HEK293 (cell line): ENCODE results near the gene SH2D4B.
A peak's percentile ranks its signal among the peaks of the same experiment; 100 is the strongest.

Source experiments
- CTCF ChIA-PET: fragments of 350-600 bp; formaldehyde crosslinking; extraction: SDS; loops from one replicate; lab custom pipeline; 2021; ENCODE audit warnings: antibody characterized with exemption; lab: Yijun Ruan, JAX
- POLR2A ChIA-PET: fragments of 300-600 bp; formaldehyde crosslinking; extraction: SDS; loops from one replicate; lab custom pipeline; 2020; ENCODE audit warnings: antibody characterized with exemption, inconsistent platforms; lab: Yijun Ruan, JAX
- H3K27ac ChIP-seq: fragments of 200-500 bp; sonication (Bioruptor generic); 2 replicates; pipeline ENCODE4 v1.5.1; 2014; ENCODE audit warnings: low read depth, low read length, control low read depth, inconsistent platforms; ENCODE audit errors: extremely low read depth
- H3K36me3 ChIP-seq, 2 experiments: fragments of 200-500 bp in 1 of 2; sonication (Bioruptor generic) in 1 of 2; 1 replicate in 1 of 2; 2 replicates in 1 of 2; pipeline ENCODE4 v1.5.1; 2014 to 2017; ENCODE audit warnings: inconsistent platforms in 2 of 2, low read length in 2 of 2; ENCODE audit not compliant: control insufficient read depth in 2 of 2, insufficient read depth in 1 of 2
- H3K4me1 ChIP-seq: fragments of 200-500 bp; sonication (Bioruptor generic); 2 replicates; pipeline ENCODE4 v1.5.1; 2014; ENCODE audit warnings: mild to moderate bottlenecking, low read length, inconsistent platforms; ENCODE audit not compliant: control insufficient read depth, insufficient read depth
- H3K4me3 ChIP-seq: 2 replicates; pipeline ENCODE4 v1.5.1; 2011; ENCODE audit warnings: low read depth, mild to moderate bottlenecking, control low read depth, low read length, moderate library complexity
- H3K9me3 ChIP-seq: fragments of 200-500 bp; sonication (Bioruptor generic); 2 replicates; pipeline ENCODE4 v1.5.1; 2014; ENCODE audit warnings: low read depth, low read length, inconsistent platforms; ENCODE audit not compliant: control insufficient read depth, insufficient read depth
- CTCF ChIP-seq: fragments of 450-650 bp; formaldehyde crosslinking; IDR thresholded peaks from 2 replicates; pipeline ENCODE4 v1.5.1; 2016; ENCODE audit warnings: missing biosample characterization, missing genetic modification characterization
- IKZF3 ChIP-seq: fragments of 450-650 bp; IDR thresholded peaks from 2 replicates; pipeline ENCODE4 v1.5.0; 2018; ENCODE audit warnings: missing biosample characterization, mild to moderate bottlenecking, missing genetic modification characterization, moderate library complexity
- RBAK ChIP-seq: fragments of 450-650 bp; formaldehyde crosslinking; IDR thresholded peaks from 2 replicates; pipeline ENCODE4 v1.5.1; 2016; ENCODE audit warnings: missing biosample characterization, missing genetic modification characterization
- REST ChIP-seq: fragments of 450-650 bp; formaldehyde crosslinking; IDR thresholded peaks from 2 replicates; pipeline ENCODE4 v1.5.1; 2016; ENCODE audit warnings: missing biosample characterization, missing genetic modification characterization
- SCRT1 ChIP-seq: fragments of 450-650 bp; formaldehyde crosslinking; IDR thresholded peaks from 2 replicates; pipeline ENCODE4 v1.5.1; 2016; ENCODE audit warnings: missing biosample characterization, missing genetic modification characterization, borderline replicate concordance
- SETDB1 ChIP-seq: IDR thresholded peaks from one replicate; pipeline ENCODE4 v1.6.1; 2017; ENCODE audit warnings: mild to moderate bottlenecking, low read length, moderate library complexity, mixed read lengths; ENCODE audit not compliant: insufficient read length
- ZBTB17 ChIP-seq: fragments of 450-650 bp; formaldehyde crosslinking; IDR thresholded peaks from 2 replicates; pipeline ENCODE4 v1.5.1; 2016; ENCODE audit warnings: missing biosample characterization, missing genetic modification characterization
- ZIC2 ChIP-seq: fragments of 450-650 bp; formaldehyde crosslinking; IDR thresholded peaks from 2 replicates; pipeline ENCODE4 v1.5.1; 2016; ENCODE audit warnings: missing biosample characterization, missing genetic modification characterization
- ZNF140 ChIP-seq: fragments of 450-650 bp; formaldehyde crosslinking; IDR thresholded peaks from 2 replicates; pipeline ENCODE4 v1.5.1; 2016; ENCODE audit warnings: missing biosample characterization, missing genetic modification characterization
- ZNF169 ChIP-seq: fragments of 450-650 bp; formaldehyde crosslinking; IDR thresholded peaks from 2 replicates; pipeline ENCODE4 v1.5.1; 2016; ENCODE audit warnings: missing biosample characterization, missing genetic modification characterization
- ZNF184 ChIP-seq: fragments of 450-650 bp; IDR thresholded peaks from 2 replicates; pipeline ENCODE4 v1.5.1; 2018; ENCODE audit warnings: missing biosample characterization, mild to moderate bottlenecking, missing genetic modification characterization
- ZNF292 ChIP-seq: fragments of 450-650 bp; formaldehyde crosslinking; IDR thresholded peaks from 2 replicates; pipeline ENCODE4 v1.5.1; 2016; ENCODE audit warnings: low read depth, missing biosample characterization, missing genetic modification characterization, borderline replicate concordance
- ZNF391 ChIP-seq: fragments of 450-650 bp; formaldehyde crosslinking; IDR thresholded peaks from 2 replicates; pipeline ENCODE4 v1.5.1; 2016; ENCODE audit warnings: low read depth, missing biosample characterization, missing genetic modification characterization, borderline replicate concordance
- ZNF404 ChIP-seq: fragments of 450-650 bp; formaldehyde crosslinking; IDR thresholded peaks from 2 replicates; pipeline ENCODE4 v1.5.1; 2017; ENCODE audit warnings: missing biosample characterization, missing genetic modification characterization
- ZNF530 ChIP-seq: fragments of 450-650 bp; formaldehyde crosslinking; IDR thresholded peaks from 2 replicates; pipeline ENCODE4 v1.5.1; 2016; ENCODE audit warnings: low read depth, missing biosample characterization, missing genetic modification characterization
- ZNF837 ChIP-seq: fragments of 450-650 bp; formaldehyde crosslinking; IDR thresholded peaks from 2 replicates; pipeline ENCODE4 v1.5.1; 2016; ENCODE audit warnings: missing biosample characterization, missing genetic modification characterization
- ZSCAN4 ChIP-seq: fragments of 450-650 bp; formaldehyde crosslinking; IDR thresholded peaks from 2 replicates; pipeline ENCODE4 v1.5.1; 2017; ENCODE audit warnings: missing biosample characterization, missing genetic modification characterization
- TF ChIP-seq, protein P1 (sequence below): fragments of 450-650 bp; formaldehyde crosslinking; IDR thresholded peaks from 2 replicates; pipeline ENCODE4 v1.5.1; 2016; ENCODE audit warnings: missing biosample characterization, missing genetic modification characterization, borderline replicate concordance

The SH2D4B gene

DNA sequence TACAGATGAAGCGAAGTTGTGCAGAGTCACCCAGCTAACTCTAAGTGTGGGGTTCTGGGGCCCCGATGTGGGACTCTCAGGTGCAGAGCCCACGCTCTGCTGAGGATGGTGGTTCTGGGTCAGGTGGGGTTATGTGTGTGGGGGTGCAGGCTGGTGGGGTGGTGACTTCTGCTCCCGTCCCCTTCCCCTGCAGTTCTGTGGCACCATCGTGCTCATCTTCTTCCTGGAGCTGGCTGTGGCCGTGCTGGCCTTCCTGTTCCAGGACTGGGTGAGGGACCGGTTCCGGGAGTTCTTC lies 28.6 kb upstream of the SH2D4B start:
- Histone ChIP-seq H3K36me3 (peaks cover 7 to 50% of the 10 kb centered on the region in 2 experiments; a peak in 2 of 3 replicates), H3K27ac (no peak overlapping the region), H3K4me3 (no peak overlapping the region), H3K4me1 (no peaks in the 10 kb centered on the region), H3K9me3 (no peaks in the 10 kb centered on the region)
- CTCF ChIA-PET, result interaction anchor here (0.8 to 2.2 kb wide), 2 partner anchors 11 to 65 kb away, joined by 4 to 18 read pairs; no protein-coding TSS in a partner anchor
- TF ChIP-seq ZNF169 (tag by site-specific recombination) (no peak), ZSCAN4 (no peak)
- POLR2A ChIA-PET, result no interaction called here

DNA sequence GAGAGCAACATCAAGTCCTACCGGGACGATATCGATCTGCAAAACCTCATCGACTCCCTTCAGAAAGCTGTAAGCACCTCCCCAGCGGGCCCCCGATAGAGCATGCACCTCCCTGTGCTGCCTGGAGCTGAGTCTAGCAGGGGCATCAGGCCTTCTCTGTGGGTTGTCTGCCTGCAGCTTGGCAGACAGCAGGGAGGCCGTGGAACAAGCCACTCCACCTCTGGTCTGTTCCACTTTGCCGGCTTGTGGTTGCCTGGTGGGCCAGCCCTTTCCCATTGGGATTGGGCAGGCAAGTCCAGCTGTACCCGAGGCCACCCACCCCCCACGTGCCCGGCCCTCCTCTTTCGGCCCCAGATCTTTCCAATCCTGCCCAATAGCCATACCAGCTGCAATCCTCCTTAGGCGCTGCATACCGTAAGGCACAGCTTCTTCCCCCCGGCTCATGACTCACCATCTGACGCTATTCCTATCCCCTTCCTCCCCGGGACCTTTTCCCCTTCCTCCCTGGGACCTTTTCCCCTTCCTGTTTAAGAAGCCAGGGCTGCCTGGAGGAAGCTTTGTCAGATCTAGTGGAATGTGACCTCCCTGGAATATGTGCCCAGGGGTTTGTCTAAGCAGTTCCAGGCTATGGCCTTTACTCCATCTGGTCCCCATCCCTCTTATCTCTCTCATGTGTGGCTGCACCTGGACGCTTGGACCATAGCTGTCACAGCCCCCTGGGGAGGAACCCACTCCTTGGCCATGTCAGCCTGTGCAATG lies 28.1 kb upstream of the SH2D4B start:
- no peaks in the 10 kb centered on the region for H3K4me1 ChIP-seq
- POLR2A ChIA-PET, result no interaction called here
- no peak overlapping the region for H3K4me3 ChIP-seq
- TF ChIP-seq SCRT1 (tag by site-specific recombination), result no peak
- TF ChIP-seq ZIC2, result peak; percentile 68
- TF ChIP-seq, all 188 proteins: peak for 1
- H3K36me3 ChIP-seq, result peaks cover 7 to 55% of the 10 kb centered on the region in 2 experiments; a peak in 2 of 3 replicates
- CTCF ChIA-PET, result interaction anchor here (0.8 to 2.2 kb wide), 3 partner anchors 12 to 511 kb away, joined by 3 to 18 read pairs (median 4); no protein-coding TSS in a partner anchor
- H3K27ac ChIP-seq, result no peak overlapping the region
- no peaks in the 10 kb centered on the region for H3K9me3 ChIP-seq

- Histone ChIP-seq H3K9me3 (no peaks in the 10 kb centered on the region), H3K36me3 (peaks cover 7 to 72% of the 10 kb centered on the region in 2 experiments; a peak in 2 of 3 replicates), H3K27ac (no peak overlapping the region), H3K4me3 (no peak overlapping the region), H3K4me1 (no peaks in the 10 kb centered on the region)
- TF ChIP-seq ZNF530 (tag by site-specific recombination) (no peak), ZNF140 (tag by site-specific recombination) (no peak)
- ChIA-PET CTCF (interaction anchor here (1.3 kb wide), 1 partner anchor 67 kb away, joined by 7 read pairs; no protein-coding TSS in a partner anchor), POLR2A (no interaction called here)
Observed at GRCh38 chr10:80512031-80512526, 25.6 kb upstream of the SH2D4B start.

GRCh38 chr10:80513106-80513505 lies 24.6 kb upstream of the SH2D4B start:
- no peaks in the 10 kb centered on the region for H3K9me3 ChIP-seq
- no peaks in the 10 kb centered on the region for H3K4me1 ChIP-seq
- no peak for TF ChIP-seq ZBTB17 (tag by site-specific recombination)
- TF ChIP-seq RBAK, result no peak
- no peak for TF ChIP-seq SETDB1
- no peak for TF ChIP-seq ZNF404 (tag by site-specific recombination)
- TF ChIP-seq CTCF, result no peak
- no peak for TF ChIP-seq IKZF3 (tag by site-specific recombination)
- no peak for TF ChIP-seq ZNF391
- TF ChIP-seq ZNF837 (tag by site-specific recombination), result no peak
- no peak for TF ChIP-seq REST (tag by site-specific recombination)
- no peak for TF ChIP-seq ZNF184 (tag by site-specific recombination)
- TF ChIP-seq, protein P1, sequence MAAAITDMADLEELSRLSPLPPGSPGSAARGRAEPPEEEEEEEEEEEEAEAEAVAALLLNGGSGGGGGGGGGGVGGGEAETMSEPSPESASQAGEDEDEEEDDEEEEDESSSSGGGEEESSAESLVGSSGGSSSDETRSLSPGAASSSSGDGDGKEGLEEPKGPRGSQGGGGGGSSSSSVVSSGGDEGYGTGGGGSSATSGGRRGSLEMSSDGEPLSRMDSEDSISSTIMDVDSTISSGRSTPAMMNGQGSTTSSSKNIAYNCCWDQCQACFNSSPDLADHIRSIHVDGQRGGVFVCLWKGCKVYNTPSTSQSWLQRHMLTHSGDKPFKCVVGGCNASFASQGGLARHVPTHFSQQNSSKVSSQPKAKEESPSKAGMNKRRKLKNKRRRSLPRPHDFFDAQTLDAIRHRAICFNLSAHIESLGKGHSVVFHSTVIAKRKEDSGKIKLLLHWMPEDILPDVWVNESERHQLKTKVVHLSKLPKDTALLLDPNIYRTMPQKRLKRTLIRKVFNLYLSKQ (tag by site-specific recombination), result no peak
- no peak for TF ChIP-seq ZNF292 (tag by site-specific recombination)
- H3K4me3 ChIP-seq, result no peak overlapping the region
- peaks cover 7 to 80% of the 10 kb centered on the region in 2 experiments; a peak in 2 of 3 replicates for H3K36me3 ChIP-seq
- POLR2A ChIA-PET, result no interaction called here
- CTCF ChIA-PET, result interaction anchor here (0.6 to 2.3 kb wide), 3 partner anchors 8 to 133 kb away, joined by 3 to 9 read pairs (median 3); no protein-coding TSS in a partner anchor
- no peak overlapping the region for H3K27ac ChIP-seq
